Measurements from ENCODE around the gene AK2. TPM values are rescaled to one million over a fixed set of nuclear protein-coding genes. Genes with fewer than 3 reads are reported as not detected.
"Not testable (repeated sequence)": the region's sequence is repeated elsewhere in the genome, so short reads cannot be mapped to it uniquely, and the experiment has no call there.

Gene AK2
- total and polyA plus RNA-seq, 10 of the 15 experiments (the other 5 are each of a cell fraction or from before 2014, with no cell fraction given): 52.3 to 500 (median 278) TPM

GRCh38 chr1:32977546-32978087 lies 59.1 kb downstream of the AK2 start (continued):
- TF ChIP-seq RB1 (IDR thresholded peaks at IDR 0.05; ENCODE audit: borderline replicate concordance) (no peak), CREM (IDR thresholded peaks at IDR 0.05; ENCODE audit: low read depth) (no peak), ATF3 (IDR thresholded peaks at IDR 0.05; ENCODE audit: borderline replicate concordance, extremely low read depth, low read depth, low read length) (no peak), CTCF (IDR thresholded peaks at IDR 0.05 in 2 of 3, conservative IDR thresholded peaks at IDR 0.05 in 1 of 3; ENCODE audit: control insufficient read depth in 2 of 3, extremely low read depth in 1 of 3, insufficient read depth in 1 of 3, low read depth in 3 of 3, low read length in 3 of 3) (no peak), KDM1A (IDR thresholded peaks at IDR 0.05; ENCODE audit: borderline replicate concordance) (no peak)

GRCh38 chr1:32975055-32975454 lies 61.6 kb downstream of the AK2 start:
- H4K20me1 ChIP-seq (ENCODE audit: control insufficient read depth, insufficient read depth); POLR2A ChIA-PET; FAIRE-seq; CTCF ChIA-PET; H3K36me3 ChIP-seq (ENCODE audit: control insufficient read depth in 2 of 2, insufficient read depth in 2 of 2, low read length in 1 of 2); H3K9me3 ChIP-seq (replicated peaks; ENCODE audit: control insufficient read depth, insufficient read depth, low read length); RAD21 ChIA-PET (ENCODE audit: unreplicated experiment); H2AFZ ChIP-seq (ENCODE audit: control insufficient read depth, low read depth, low read length); DNase-seq (ENCODE audit: low read depth, low spot score); in situ Hi-C loops (cut with MboI); BruUV-seq (replicated peaks); H3K4me2 ChIP-seq (ENCODE audit: control insufficient read depth, insufficient read depth); intact Hi-C loops (cut with micrococcal nuclease; ENCODE audit: unreplicated experiment); H3K4me3 ChIP-seq; ATAC-seq; SMC1A ChIA-PET (ENCODE audit: uncharacterized antibody, unreplicated experiment); H3K27ac ChIP-seq (ENCODE audit: control insufficient read depth, insufficient read depth); H3K79me2 ChIP-seq (ENCODE audit: control insufficient read depth, insufficient read depth, low read length); H3K27me3 ChIP-seq (replicated peaks in 1 of 2; ENCODE audit: control insufficient read depth in 2 of 2, insufficient read depth in 2 of 2, low read length in 1 of 2); H3K9ac ChIP-seq (ENCODE audit: control insufficient read depth, insufficient read depth, low read length); H3K4me1 ChIP-seq (ENCODE audit: control insufficient read depth, insufficient read depth, low read length): not testable (repeated sequence)
- 79% methylated on average over 16 of the region's 30 CpGs for WGBS (ENCODE audit: insufficient coverage, insufficient replicate concordance, low lambda C conversion rate, missing lambda C conversion rate)

GRCh38 chr1:32973458-32973857 lies 63.2 kb downstream of the AK2 start:
- ATAC-seq; POLR2A ChIA-PET; intact Hi-C loops (cut with micrococcal nuclease; ENCODE audit: unreplicated experiment); H2AFZ ChIP-seq (ENCODE audit: control insufficient read depth, low read depth, low read length); H3K79me2 ChIP-seq (ENCODE audit: control insufficient read depth, insufficient read depth, low read length); DNase-seq (ENCODE audit: low read depth, low spot score); FAIRE-seq; BruUV-seq (replicated peaks); SMC1A ChIA-PET (ENCODE audit: uncharacterized antibody, unreplicated experiment); in situ Hi-C loops (cut with MboI); H3K4me2 ChIP-seq (ENCODE audit: control insufficient read depth, insufficient read depth); H3K4me1 ChIP-seq (ENCODE audit: control insufficient read depth, insufficient read depth, low read length); H4K20me1 ChIP-seq (ENCODE audit: control insufficient read depth, insufficient read depth); RAD21 ChIA-PET (ENCODE audit: unreplicated experiment); H3K4me3 ChIP-seq; H3K27me3 ChIP-seq (replicated peaks in 1 of 2; ENCODE audit: control insufficient read depth in 2 of 2, insufficient read depth in 2 of 2, low read length in 1 of 2); H3K9me3 ChIP-seq (replicated peaks; ENCODE audit: control insufficient read depth, insufficient read depth, low read length); H3K36me3 ChIP-seq (ENCODE audit: control insufficient read depth in 2 of 2, insufficient read depth in 2 of 2, low read length in 1 of 2); H3K9ac ChIP-seq (ENCODE audit: control insufficient read depth, insufficient read depth, low read length); H3K27ac ChIP-seq (ENCODE audit: control insufficient read depth, insufficient read depth); CTCF ChIA-PET: not testable (repeated sequence)
- 48% methylated on average over 3 of the region's 6 CpGs for WGBS (ENCODE audit: insufficient coverage, insufficient replicate concordance, low lambda C conversion rate, missing lambda C conversion rate)
